HG03469 (cell line): ENCODE measurements around the gene SOCS6.
"Not testable (repeated sequence)": the region's sequence is repeated elsewhere in the genome, so short reads cannot be mapped to it uniquely, and the experiment has no call there.

Experiments
- ATAC-seq: cut with Tn5 transposase; IDR thresholded peaks from one replicate; pipeline ENCODE4 v1.9.1; 2021; ENCODE audit warnings: mild to moderate bottlenecking, moderate library complexity, moderate number of reproducible peaks; ENCODE audit not compliant: unreplicated experiment

The SOCS6 gene

GRCh38 chr18:70354771-70355170, 65.9 kb downstream of the SOCS6 start:
- no peak for ATAC-seq

- ATAC-seq, result no peak
Observed at GRCh38 chr18:70355620-70356385, 67.0 kb downstream of the SOCS6 start.

- ATAC-seq, result peak; percentile 64
Observed at GRCh38 chr18:70358105-70358406, 69.2 kb downstream of the SOCS6 start.

GRCh38 chr18:70359071-70359470, 70.2 kb downstream of the SOCS6 start:
- no peak for ATAC-seq

DNA sequence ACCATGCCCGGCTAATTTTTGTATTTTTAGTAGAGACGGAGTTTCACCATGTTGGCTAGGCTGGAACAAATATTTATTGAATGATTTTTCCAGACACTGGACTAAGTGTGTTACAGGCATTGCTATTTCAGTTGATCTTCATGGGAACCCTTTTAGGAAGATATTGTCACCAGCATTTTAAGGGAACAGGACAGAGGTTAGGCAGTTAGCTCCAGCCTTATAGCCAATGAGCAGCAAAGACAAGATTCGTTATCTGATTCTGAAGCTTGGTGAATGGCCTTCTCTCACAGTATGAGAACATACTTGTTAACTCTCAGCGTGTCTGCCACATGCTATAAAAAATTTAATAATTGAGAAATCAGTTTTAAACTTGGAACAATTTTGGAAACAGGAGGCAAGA, 73.4 kb downstream of the SOCS6 start:
- no peak for ATAC-seq

DNA sequence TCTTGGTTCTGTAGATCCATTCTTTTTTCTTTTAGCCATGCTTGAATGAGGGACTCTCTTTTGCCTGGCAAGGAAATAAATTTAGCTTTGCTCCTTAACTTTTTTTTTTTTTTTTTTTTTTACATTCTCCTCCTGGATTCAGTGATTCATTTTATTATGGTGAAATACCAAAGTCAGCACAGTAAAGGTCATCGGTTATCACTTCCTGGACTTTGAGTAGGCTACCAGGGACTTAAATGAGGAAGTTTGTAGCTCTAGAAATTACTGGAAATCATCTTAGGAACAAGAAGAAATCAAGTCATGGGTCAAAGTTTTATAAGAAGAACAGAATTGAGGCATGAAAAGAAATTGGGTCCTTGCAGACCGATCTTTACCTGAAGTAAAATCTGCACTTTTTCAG, 75.0 kb downstream of the SOCS6 start:
- ATAC-seq, result no peak

DNA sequence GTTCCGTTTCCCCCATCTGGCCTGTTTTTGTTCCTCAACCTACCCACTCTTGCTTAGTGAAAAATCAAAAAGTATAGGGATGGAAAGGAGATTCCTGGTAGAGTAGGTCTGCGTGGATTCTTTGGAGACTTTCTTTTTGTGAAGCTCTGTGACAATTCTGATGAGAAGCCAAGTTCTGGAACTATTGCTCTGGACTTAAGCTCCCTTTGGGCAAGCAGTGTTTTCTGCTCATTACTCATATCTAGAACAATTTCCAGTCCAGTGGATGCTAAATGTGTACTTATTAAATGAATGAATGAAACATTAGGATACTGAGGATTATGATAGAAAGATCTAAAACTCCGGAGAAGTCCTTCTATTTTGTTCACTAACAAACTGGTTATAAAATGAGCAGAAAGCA, 76.5 kb downstream of the SOCS6 start:
- ATAC-seq, result no peak

DNA sequence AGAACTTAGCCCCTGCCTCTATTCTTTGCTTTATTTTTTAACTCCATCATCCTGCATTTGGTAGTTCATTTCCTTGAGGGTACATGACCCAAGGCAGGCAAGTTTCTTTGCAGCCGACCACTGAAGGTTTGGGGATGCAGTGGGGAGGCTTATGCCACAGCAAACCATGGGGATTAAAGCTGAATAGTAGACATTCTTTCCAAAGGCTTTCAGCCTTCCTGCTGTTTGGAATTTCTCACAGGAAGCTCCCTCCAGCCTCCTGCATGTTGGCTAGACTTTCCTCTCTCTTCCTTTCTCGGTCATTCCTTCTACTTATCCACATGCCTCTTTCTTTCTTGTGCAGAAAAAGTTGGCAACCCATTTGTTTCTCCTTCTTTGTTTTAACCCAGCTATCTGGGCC, 77.3 kb downstream of the SOCS6 start:
- ATAC-seq, result no peak

- ATAC-seq, result no peak
Observed at GRCh38 chr18:70366670-70367069, 77.8 kb downstream of the SOCS6 start.

GRCh38 chr18:70367344-70367743, 78.5 kb downstream of the SOCS6 start:
- not testable (repeated sequence) for ATAC-seq

- no peak for ATAC-seq
Observed at GRCh38 chr18:70368903-70369302, 80.1 kb downstream of the SOCS6 start.

DNA sequence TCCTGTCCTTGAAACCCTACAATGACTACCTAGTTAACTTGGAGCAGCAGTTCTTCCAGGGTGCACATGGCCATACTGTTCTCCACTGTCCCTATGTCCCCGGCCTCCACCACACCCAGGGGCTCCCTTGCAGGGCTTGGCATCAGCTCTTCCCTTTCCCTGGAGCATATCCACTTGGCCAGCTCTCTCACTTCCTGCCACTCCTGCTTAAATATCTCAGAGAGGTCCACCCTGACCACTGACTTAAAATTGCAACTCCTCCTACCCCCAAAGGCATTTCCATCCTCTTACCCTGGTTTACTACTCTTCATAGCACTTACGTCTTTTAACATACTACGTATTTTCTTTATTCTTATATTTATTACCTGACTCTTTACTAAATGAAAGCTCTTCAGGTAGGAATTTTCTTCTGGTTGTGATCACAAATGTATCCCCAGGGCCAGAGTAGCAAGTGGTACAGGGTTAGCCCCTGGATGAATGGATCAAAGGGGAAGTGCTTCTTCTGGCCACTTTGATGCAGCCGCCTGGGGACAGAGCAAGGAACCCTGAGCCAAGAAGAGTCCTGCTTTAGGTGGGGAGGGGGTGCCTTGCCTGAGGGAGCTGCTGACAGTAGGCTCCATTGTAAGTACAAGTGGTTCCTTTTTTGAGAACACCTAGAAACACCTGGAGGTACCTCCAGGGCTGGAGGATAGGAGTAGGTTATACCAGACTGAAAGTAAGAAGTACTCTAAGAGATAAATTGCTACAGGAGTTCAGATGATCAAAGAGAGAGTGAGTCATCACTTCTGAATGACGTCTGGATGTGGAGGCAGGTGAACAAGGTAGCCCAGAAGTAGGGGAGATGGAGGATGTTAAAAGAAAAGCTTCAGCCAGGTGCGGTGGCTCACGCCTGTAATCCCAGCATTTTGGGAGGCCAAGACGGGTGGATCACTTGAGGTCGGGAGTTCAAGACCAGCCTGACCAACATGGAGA, 82.2 kb downstream of the SOCS6 start:
- ATAC-seq, result no peak

- ATAC-seq, result no peak
Observed at GRCh38 chr18:70371908-70372307, 83.1 kb downstream of the SOCS6 start.

- no peak for ATAC-seq
Observed at GRCh38 chr18:70372450-70373041, 83.7 kb downstream of the SOCS6 start.

GRCh38 chr18:70373042-70373519, 84.2 kb downstream of the SOCS6 start:
- no peak for ATAC-seq

- no peak for ATAC-seq
Observed at GRCh38 chr18:70374154-70374553, 85.3 kb downstream of the SOCS6 start.

DNA sequence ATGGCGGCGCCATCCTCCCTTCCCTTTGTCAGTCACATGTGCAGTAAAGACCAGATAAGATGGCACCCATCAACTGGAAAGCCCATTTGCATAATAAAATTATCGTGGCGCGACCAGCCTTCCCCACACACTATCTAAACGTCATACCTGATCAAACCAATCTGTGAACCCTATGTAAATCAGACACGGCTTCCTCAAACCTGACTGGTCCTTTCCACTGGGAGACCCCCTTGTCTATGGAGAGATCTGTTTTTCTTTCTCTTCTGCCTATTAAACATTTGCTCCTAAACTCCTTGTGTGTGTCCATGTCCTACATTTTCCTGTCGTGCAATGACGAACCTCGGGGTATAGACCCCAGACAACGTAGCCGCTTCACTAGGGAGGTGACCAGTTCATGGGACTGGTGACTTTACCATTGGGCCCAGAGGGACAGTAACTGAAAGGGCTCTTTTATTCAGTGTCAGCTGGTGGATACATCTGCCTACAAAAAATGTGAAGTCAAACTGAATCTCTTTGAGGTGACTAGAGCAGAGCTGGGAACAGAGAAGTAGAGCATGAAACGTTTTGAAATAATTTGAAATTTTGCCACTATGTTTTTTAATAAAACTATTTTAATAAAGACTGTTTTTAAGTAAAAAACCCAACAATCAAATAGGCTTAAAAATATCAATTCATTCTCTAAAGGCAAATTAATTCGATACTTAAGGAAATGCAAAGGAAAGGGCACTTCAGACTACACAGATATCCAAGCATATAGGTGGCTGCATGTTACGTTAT, 87.5 kb downstream of the SOCS6 start:
- ATAC-seq, result no peak

DNA sequence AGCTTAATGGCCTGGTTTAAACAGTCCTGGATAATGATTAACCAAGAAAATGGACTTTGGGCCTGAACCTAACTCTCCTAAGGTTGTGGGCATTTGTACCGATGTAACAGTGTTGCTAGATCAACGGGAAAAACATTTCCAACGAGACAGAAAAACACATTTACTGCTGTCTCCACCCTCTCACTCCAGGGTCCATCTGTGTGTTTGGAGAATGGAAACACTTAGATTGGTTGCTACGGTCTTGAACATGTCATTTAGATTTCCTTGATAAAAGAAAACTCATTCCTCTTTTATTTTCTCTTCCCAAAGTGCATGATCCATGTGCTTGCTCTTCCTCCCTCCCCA, 88.0 kb downstream of the SOCS6 start:
- ATAC-seq, result no peak

- no peak for ATAC-seq
Observed at GRCh38 chr18:70377317-70377799, 88.5 kb downstream of the SOCS6 start.

- ATAC-seq, result no peak
Observed at GRCh38 chr18:70377857-70378701, 89.2 kb downstream of the SOCS6 start.
